Measurements from ENCODE around the gene POU2AF2.

Gene POU2AF2

GRCh38 chr11:111334532-111335502 lies 89.3 kb downstream of the POU2AF2 start:
- DNase-seq: no peak

DNA sequence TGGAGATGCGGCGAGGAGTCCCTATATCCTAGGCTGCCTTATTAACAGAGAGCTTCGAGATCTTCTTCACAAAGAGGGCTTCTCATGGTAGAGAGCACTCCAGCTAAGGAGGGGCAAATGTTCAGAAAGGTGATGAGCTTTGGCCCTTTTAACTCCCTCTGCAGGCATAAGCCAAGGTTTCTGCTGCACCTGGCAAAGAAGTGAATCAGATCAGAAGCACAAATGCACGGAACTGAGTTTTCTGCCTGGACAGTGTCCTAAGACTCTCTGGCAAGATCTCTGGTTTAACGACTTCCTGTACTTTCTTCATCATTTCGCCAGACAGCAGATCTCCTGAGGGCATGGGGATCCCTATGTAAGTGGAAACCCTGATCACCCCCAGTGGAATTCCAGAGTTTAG lies 90.0 kb downstream of the POU2AF2 start:
- DNase-seq: no peak

Measured in activated gamma-delta T cell (primary cell).